Nephron progenitor cell (in vitro differentiated cells): ENCODE results near the gene HES2.
A peak's percentile ranks its signal among the peaks of the same experiment; 100 is the strongest.

ENCODE experiments used
- DNase-seq: peaks from one replicate; pipeline ENCODE4 v3.0.0; 2021
- H3K27ac Mint-ChIP-seq: 2 replicates; pipeline ENCODE4 v1.8.0; 2021; ENCODE audit warnings: mild to moderate bottlenecking, moderate library complexity, mixed read lengths
- H3K27me3 Mint-ChIP-seq: 2 replicates; pipeline ENCODE4 v1.8.0; 2021; ENCODE audit warnings: mild to moderate bottlenecking, low read depth, mixed read lengths; ENCODE audit not compliant: poor library complexity
- H3K36me3 Mint-ChIP-seq: 2 replicates; pipeline ENCODE4 v1.8.0; 2021; ENCODE audit warnings: low read depth, mixed read lengths
- H3K4me1 Mint-ChIP-seq: 2 replicates; pipeline ENCODE4 v1.8.0; 2021; ENCODE audit warnings: mixed read lengths
- H3K4me3 Mint-ChIP-seq: 2 replicates; pipeline ENCODE4 v1.8.0; 2021; ENCODE audit warnings: mild to moderate bottlenecking, moderate library complexity, mixed read lengths
- H3K9me3 Mint-ChIP-seq: 2 replicates; pipeline ENCODE4 v1.8.0; 2021; ENCODE audit warnings: mild to moderate bottlenecking, moderate library complexity, mixed read lengths
- CTCF ChIP-seq: fragments of 200-600 bp; sonication (generic); IDR thresholded peaks from 2 replicates; pipeline ENCODE4 v1.5.0; 2021; ENCODE audit warnings: antibody characterized with exemption

Gene HES2

GRCh38 chr1:6385488-6386191 lies 34.1 kb downstream of the HES2 start:
- Mint-ChIP-seq H3K9me3 (peaks cover 24% of the 10 kb centered on the region), H3K27me3 (peaks cover 10% of the 10 kb centered on the region), H3K27ac (peak overlapping the region; percentile 39), H3K4me1 (peaks cover 31% of the 10 kb centered on the region), H3K4me3 (peak overlapping the region; percentile 23), H3K36me3 (peaks cover 7% of the 10 kb centered on the region)
- TF ChIP-seq CTCF = no peak
- peak; percentile 75 for DNase-seq

- no peak for DNase-seq
- H3K27me3 Mint-ChIP-seq = peaks cover 6% of the 10 kb centered on the region
- no peak overlapping the region for H3K27ac Mint-ChIP-seq
- no peak for TF ChIP-seq CTCF
- peaks cover 31% of the 10 kb centered on the region for H3K4me1 Mint-ChIP-seq
- peaks cover 7% of the 10 kb centered on the region for H3K36me3 Mint-ChIP-seq
- peaks cover 31% of the 10 kb centered on the region for H3K9me3 Mint-ChIP-seq
- peak overlapping the region; percentile 23 for H3K4me3 Mint-ChIP-seq
These were observed 34.8 kb downstream of the HES2 start for GRCh38 chr1:6384962-6385361.

GRCh38 chr1:6384135-6384534 lies 35.6 kb downstream of the HES2 start:
- DNase-seq = no peak
- Mint-ChIP-seq H3K27me3 (peaks cover 6% of the 10 kb centered on the region), H3K9me3 (peaks cover 37% of the 10 kb centered on the region), H3K36me3 (peaks cover 4% of the 10 kb centered on the region), H3K27ac (no peak overlapping the region), H3K4me3 (no peak overlapping the region), H3K4me1 (peaks cover 31% of the 10 kb centered on the region)
- TF ChIP-seq CTCF = no peak

GRCh38 chr1:6380037-6380436 lies 39.7 kb downstream of the HES2 start:
- Mint-ChIP-seq H3K9me3 (peaks cover 39% of the 10 kb centered on the region), H3K4me1 (peaks cover 6% of the 10 kb centered on the region), H3K27me3 (peaks cover 2% of the 10 kb centered on the region), H3K4me3 (no peak overlapping the region), H3K27ac (no peak overlapping the region), H3K36me3 (peaks cover 4% of the 10 kb centered on the region)
- TF ChIP-seq CTCF = no peak
- no peak for DNase-seq

GRCh38 chr1:6378096-6378746 lies 41.5 kb downstream of the HES2 start:
- peaks cover 4% of the 10 kb centered on the region for H3K36me3 Mint-ChIP-seq
- H3K27ac Mint-ChIP-seq = no peak overlapping the region
- no peak overlapping the region for H3K4me3 Mint-ChIP-seq
- H3K27me3 Mint-ChIP-seq = peaks cover 2% of the 10 kb centered on the region
- TF ChIP-seq CTCF = no peak
- H3K9me3 Mint-ChIP-seq = peaks cover 27% of the 10 kb centered on the region
- no peak for DNase-seq
- no peaks in the 10 kb centered on the region for H3K4me1 Mint-ChIP-seq
